ENCODE results near the gene F7. TPM values are rescaled to one million over a fixed set of nuclear protein-coding genes. Genes with fewer than 3 reads are reported as not detected.
"Not testable (repeated sequence)": the region's sequence is repeated elsewhere in the genome, so short reads cannot be mapped to it uniquely, and the experiment has no call there.

The F7 gene
- total RNA-seq, 1 donor from 2014 or later: 0.35 TPM

GRCh38 chr13:113150550-113151365, 45.2 kb downstream of the F7 start:
- no peak for DNase-seq (ENCODE audit: low spot score)

GRCh38 chr13:113151745-113152690, 46.4 kb downstream of the F7 start:
- no peak for DNase-seq (ENCODE audit: low spot score)

GRCh38 chr13:113152691-113152983, 47.0 kb downstream of the F7 start:
- DNase-seq (ENCODE audit: low spot score): no peak

- no peak for DNase-seq (ENCODE audit: low spot score)
These were observed 47.6 kb downstream of the F7 start for GRCh38 chr13:113152984-113153809.

GRCh38 chr13:113153810-113154748, 48.5 kb downstream of the F7 start:
- DNase-seq (ENCODE audit: low spot score): no peak

GRCh38 chr13:113155201-113155600, 49.6 kb downstream of the F7 start:
- DNase-seq (ENCODE audit: low spot score): no peak

- DNase-seq (ENCODE audit: low spot score): no peak
These were observed 50.5 kb downstream of the F7 start for GRCh38 chr13:113155982-113156655.

GRCh38 chr13:113157206-113157928, 51.8 kb downstream of the F7 start:
- no peak for DNase-seq (ENCODE audit: low spot score)

GRCh38 chr13:113157929-113158747, 52.5 kb downstream of the F7 start, which contains the start of gene PROZ:
Gene PROZ, plus strand, starts transcription at chr13:113158648. Its CDS starts 13 bp downstream, at chr13:113158661.
- no peak for DNase-seq (ENCODE audit: low spot score)

- DNase-seq (ENCODE audit: low spot score): no peak
These were observed 53.4 kb downstream of the F7 start for GRCh38 chr13:113158946-113159345.

GRCh38 chr13:113159701-113160100, 54.1 kb downstream of the F7 start:
- no peak for DNase-seq (ENCODE audit: low spot score)

- no peak for DNase-seq (ENCODE audit: low spot score)
These were observed 55.4 kb downstream of the F7 start for GRCh38 chr13:113160983-113161382.

GRCh38 chr13:113161433-113161832, 55.8 kb downstream of the F7 start:
- no peak for DNase-seq (ENCODE audit: low spot score)

- not testable (repeated sequence) for DNase-seq (ENCODE audit: low spot score)
These were observed 56.4 kb downstream of the F7 start for GRCh38 chr13:113161975-113162374.

- DNase-seq (ENCODE audit: low spot score): no peak
These were observed 57.4 kb downstream of the F7 start for GRCh38 chr13:113162783-113163685.

GRCh38 chr13:113164492-113164891, 58.9 kb downstream of the F7 start:
- no peak for DNase-seq (ENCODE audit: low spot score)

- DNase-seq (ENCODE audit: low spot score): no peak
These were observed 60.7 kb downstream of the F7 start for GRCh38 chr13:113166266-113166665.

Measured in mesenteric fat pad (tissue), 1 donor.